Mucosa of gallbladder (tissue), 1 donor: ENCODE results near the gene C2CD3. TPM values are rescaled to one million over a fixed set of nuclear protein-coding genes. Genes with fewer than 3 reads are reported as not detected.

Experiments used
- total RNA-seq: library from RNA; stranded (reverse); gene quantifications from one replicate; pipeline ENCODE4 v1.2.1, GENCODE V29; 2021
- donor health status: DM: no; HTN: no; CAD: no.

The C2CD3 gene
- total RNA-seq, 1 donor from 2014 or later, result 24.8 TPM

Other genes with a start within 250 kb of the C2CD3 start
- 10.2 TPM for gene DNAJB13, start 220.0 kb downstream of the C2CD3 start, total RNA-seq
- gene UCP2, start 188.2 kb downstream of the C2CD3 start, total RNA-seq, result 37.9 TPM
- gene UCP3, start 161.9 kb downstream of the C2CD3 start, total RNA-seq, result 2.0 TPM
- gene PPME1, start 287 bp upstream of the C2CD3 start, total RNA-seq, result 44.4 TPM
- gene P4HA3, start 140.6 kb upstream of the C2CD3 start, total RNA-seq, result 1.0 TPM
- gene PGM2L1, start 227.4 kb upstream of the C2CD3 start, total RNA-seq, result 14.0 TPM